B cell (primary cell): ENCODE data around the gene MEA1. TPM values are rescaled to one million over a fixed set of nuclear protein-coding genes. Genes with fewer than 3 reads are reported as not detected.
A peak's percentile ranks its signal among the peaks of the same experiment; 100 is the strongest.

Experiments used
- ATAC-seq: fragments of 200-7000 bp; cut with Tn5 transposase; one replicate; pipeline ENCODE4 v1.10.0; 2021; ENCODE audit warnings: low read depth, mild to moderate bottlenecking, moderate number of reproducible peaks, moderate library complexity
- CTCF ChIA-PET: fragments of 350-600 bp; sonication (Branson Sonifier 250); formaldehyde crosslinking; loops from one replicate; lab custom pipeline; 2021; ENCODE audit warnings: antibody characterized with exemption, inconsistent platforms; lab: Charles Lee
- POLR2A ChIA-PET: fragments of 350-600 bp; sonication (Branson Sonifier 250); formaldehyde crosslinking; loops from one replicate; lab custom pipeline; 2021; ENCODE audit warnings: antibody characterized with exemption; lab: Charles Lee
- DNase-seq: peaks from one replicate; pipeline ENCODE4 v3.0.0; 2013
- H2AFZ ChIP-seq: 2 replicates; pipeline ENCODE4 v1.6.1; 2012; ENCODE audit warnings: mild to moderate bottlenecking, low read depth, low read length; ENCODE audit not compliant: insufficient read depth, poor library complexity, severe bottlenecking
- H3K27ac ChIP-seq, 2 donors: 1 replicate in 1 of 2; 2 replicates in 1 of 2; pipeline ENCODE4 v1.5.1; 2012 to 2013; ENCODE audit warnings: low read length in 2 of 2, mild to moderate bottlenecking in 2 of 2, moderate library complexity in 1 of 2
- H3K27me3 ChIP-seq, 4 experiments: fragments of 200-600 bp in 1 of 4; sonication (generic) in 1 of 4; replicated peaks in 1 of 4; 1 replicate in 2 of 4; 2 replicates in 2 of 4; pipeline versions ENCODE4 v1.6.1 to v1.7.0; 2013 to 2016; ENCODE audit warnings: low read length in 3 of 4, mild to moderate bottlenecking in 2 of 4, mixed read lengths in 1 of 4, moderate library complexity in 1 of 4; ENCODE audit not compliant: insufficient read depth in 4 of 4, control insufficient read depth in 3 of 4; ENCODE audit errors: control extremely low read depth in 1 of 4
- H3K36me3 ChIP-seq, 2 experiments: replicated peaks in 1 of 2; 1 replicate in 1 of 2; 2 replicates in 1 of 2; pipeline versions ENCODE4 v1.6.1 to v1.7.1; 2013; ENCODE audit warnings: low read length in 1 of 2; ENCODE audit not compliant: insufficient read depth in 2 of 2, control insufficient read depth in 1 of 2; ENCODE audit errors: control extremely low read depth in 1 of 2, extremely low read depth in 1 of 2
- H3K4me1 ChIP-seq, 2 donors: fragments of 200-600 bp in 1 of 2; sonication (generic) in 1 of 2; 1 replicate in 1 of 2; 2 replicates in 1 of 2; pipeline versions ENCODE4 v1.5.1 to v1.6.1; 2013 to 2017; ENCODE audit warnings: low read length in 2 of 2; ENCODE audit not compliant: control insufficient read depth in 2 of 2, insufficient read depth in 2 of 2
- H3K4me2 ChIP-seq: replicated peaks from 2 replicates; pipeline ENCODE3; 2012; ENCODE audit warnings: mild to moderate bottlenecking, low read depth, low read length; ENCODE audit not compliant: poor library complexity, severe bottlenecking
- H3K4me3 ChIP-seq, 5 experiments: fragments of 200-600 bp in 1 of 5; sonication (generic) in 1 of 5; 1 replicate in 3 of 5; 2 replicates in 2 of 5; pipeline versions ENCODE4 v1.5.1 to v1.7.0; 2011 to 2016; ENCODE audit warnings: low read length in 4 of 5, mild to moderate bottlenecking in 4 of 5, low read depth in 2 of 5, control low read depth in 1 of 5, moderate library complexity in 1 of 5; ENCODE audit not compliant: insufficient read depth in 1 of 5; ENCODE audit errors: control extremely low read depth in 1 of 5, extremely low read depth in 1 of 5
- H3K79me2 ChIP-seq: fragments of 200-600 bp; sonication (generic); one replicate; pipeline ENCODE4 v1.6.0; 2016; ENCODE audit warnings: low read length; ENCODE audit not compliant: control insufficient read depth, insufficient read depth
- H3K9ac ChIP-seq: fragments of 200-600 bp; sonication (generic); 2 replicates; pipeline ENCODE4 v1.6.1; 2017; ENCODE audit warnings: mild to moderate bottlenecking, low read length, moderate library complexity
- H3K9me3 ChIP-seq, 3 donors: one replicate each; pipeline versions ENCODE4 v1.6.1 to v1.7.1; 2013; ENCODE audit warnings: low read length in 2 of 3; ENCODE audit not compliant: control insufficient read depth in 2 of 3, insufficient read depth in 1 of 3; ENCODE audit errors: control extremely low read depth in 1 of 3
- H4K20me1 ChIP-seq: 2 replicates; pipeline ENCODE4 v1.6.0; 2012; ENCODE audit warnings: mild to moderate bottlenecking, low read length; ENCODE audit not compliant: insufficient read depth, control insufficient read depth, poor library complexity, severe bottlenecking
- H3K27ac Mint-ChIP-seq: one replicate; pipeline ENCODE4 v1.8.0; 2021; ENCODE audit warnings: mixed read lengths
- H3K27me3 Mint-ChIP-seq: one replicate; pipeline ENCODE4 v1.8.0; 2021; ENCODE audit warnings: mixed read lengths
- H3K4me1 Mint-ChIP-seq: one replicate; pipeline ENCODE4 v1.8.0; 2021; ENCODE audit warnings: mixed read lengths
- H3K4me3 Mint-ChIP-seq: one replicate; pipeline ENCODE4 v1.8.0; 2021; ENCODE audit warnings: mixed read lengths
- H3K9me3 Mint-ChIP-seq: one replicate; pipeline ENCODE4 v1.8.0; 2022; ENCODE audit warnings: mixed read lengths; ENCODE audit not compliant: insufficient read depth
- CTCF ChIP-seq: fragments of 200-600 bp; IDR thresholded peaks from one replicate; pipeline ENCODE4 v1.8.0; 2022; ENCODE audit warnings: antibody characterized with exemption, mild to moderate bottlenecking
- EZH2 ChIP-seq: IDR thresholded peaks from 2 replicates; pipeline ENCODE4 v1.6.1; 2012; ENCODE audit warnings: borderline replicate concordance, low read depth, mild to moderate bottlenecking, moderate library complexity, low read length; ENCODE audit not compliant: insufficient read depth, poor library complexity, severe bottlenecking
- WGBS: methylation state at CpG from one replicate; pipeline ENCODE4 v1.1.5; 2013; ENCODE audit warnings: missing lambda C conversion rate; ENCODE audit not compliant: insufficient coverage; 5-methylcytosine and 5-hydroxymethylcytosine counted together
- intact Hi-C: fragments of 100-400 bp; cut with micrococcal nuclease; formaldehyde crosslinking; loops from one replicate; pipeline ENCODE4 v1.10.0; 2022
- polyA plus RNA-seq: library from polyadenylated mRNA; depleted of rRNA; stranded (reverse); fragments of >200 nt; gene quantifications from 2 replicates; pipeline ENCODE4 v1.2.3, GENCODE V29; 2012
- total RNA-seq, 2 donors: library from RNA; stranded (reverse); fragments of 120-200 nt in 1 of 2; gene quantifications; 1 replicate in 1 of 2; 2 replicates in 1 of 2; pipeline versions ENCODE4 v1.2.3 to v1.2.4, GENCODE V29; 2013 to 2022

The MEA1 gene
- total and polyA plus RNA-seq, 2 donors (not counting 1 experiment from before 2014, with no cell fraction given): 35.7 to 36.7 TPM

- H3K27me3 Mint-ChIP-seq: no peaks in the 10 kb centered on the region
- H3K9me3 ChIP-seq: no peaks in the 10 kb centered on the region
- H4K20me1 ChIP-seq: peaks cover 40% of the 10 kb centered on the region
- no peak overlapping the region for H3K9ac ChIP-seq
- no peak for ATAC-seq
- no peak overlapping the region for H2AFZ ChIP-seq
- H3K9me3 Mint-ChIP-seq: no peaks in the 10 kb centered on the region
- 81% methylated on average over 5 of the region's 7 CpGs for WGBS
- H3K36me3 ChIP-seq: peaks cover 3 to 40% of the 10 kb centered on the region in 2 experiments
- no peak overlapping the region for H3K27ac Mint-ChIP-seq
- H3K4me1 Mint-ChIP-seq: peaks cover 54% of the 10 kb centered on the region
- H3K4me2 ChIP-seq: no peak overlapping the region
- DNase-seq: no peak
- POLR2A ChIA-PET: interaction anchor here (0.6 kb wide), 1 partner anchor 38 kb away, joined by 3 read pairs; no protein-coding TSS in a partner anchor
- H3K27me3 ChIP-seq: no peaks in the 10 kb centered on the region
- no peak overlapping the region for H3K4me3 ChIP-seq
- peak overlapping the region; percentile 46 for H3K4me3 Mint-ChIP-seq
- intact Hi-C loops: no loop called here
- no peak overlapping the region for H3K27ac ChIP-seq
- CTCF ChIA-PET: no interaction called here
- TF ChIP-seq CTCF (no peak), EZH2 (no peak)
- peaks cover 23 to 30% of the 10 kb centered on the region in 2 donors for H3K4me1 ChIP-seq
- peaks cover 55% of the 10 kb centered on the region for H3K79me2 ChIP-seq
Measured at GRCh38 chr6:43016176-43016942, 2.6 kb upstream of the MEA1 start.
